GM18508 (cell line): ENCODE results near the gene ATOH8.

Experiments
- ATAC-seq: cut with Tn5 transposase; IDR thresholded peaks from one replicate; pipeline ENCODE4 v1.9.1; 2021; ENCODE audit warnings: moderate number of reproducible peaks; ENCODE audit not compliant: insufficient read depth, unreplicated experiment

Gene ATOH8

GRCh38 chr2:85734942-85735608, 18.7 kb upstream of the ATOH8 start:
- ATAC-seq = no peak

GRCh38 chr2:85735691-85736090, 18.1 kb upstream of the ATOH8 start:
- ATAC-seq = no peak

- no peak for ATAC-seq
These were observed 17.1 kb upstream of the ATOH8 start for GRCh38 chr2:85736456-85737355.

GRCh38 chr2:85737481-85737880, 16.3 kb upstream of the ATOH8 start:
- no peak for ATAC-seq

DNA sequence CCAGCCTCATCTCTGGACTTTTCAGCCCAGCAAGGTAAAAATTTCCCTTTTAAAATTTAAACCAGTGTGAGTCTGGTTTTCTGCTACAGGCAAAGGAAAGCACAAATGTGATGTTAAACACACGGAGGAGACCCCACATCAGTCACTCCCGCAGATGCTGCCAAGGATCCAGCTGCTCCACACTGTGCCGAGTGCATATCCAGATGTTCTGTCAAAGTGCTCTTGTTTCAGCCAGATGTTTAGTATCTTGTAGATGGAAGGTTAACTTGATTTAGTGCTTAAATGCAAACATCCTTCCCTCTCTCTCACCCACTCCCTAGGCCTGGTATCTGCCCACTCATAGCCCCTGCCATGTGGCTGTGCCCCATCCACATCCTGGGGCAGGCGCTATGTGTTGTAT, 15.8 kb upstream of the ATOH8 start:
- ATAC-seq = no peak

- ATAC-seq = no peak
These were observed 13.6 kb upstream of the ATOH8 start for GRCh38 chr2:85740193-85740592.

GRCh38 chr2:85741211-85741832, 12.5 kb upstream of the ATOH8 start:
- ATAC-seq = no peak

- no peak for ATAC-seq
These were observed 11.8 kb upstream of the ATOH8 start for GRCh38 chr2:85741833-85742455.

DNA sequence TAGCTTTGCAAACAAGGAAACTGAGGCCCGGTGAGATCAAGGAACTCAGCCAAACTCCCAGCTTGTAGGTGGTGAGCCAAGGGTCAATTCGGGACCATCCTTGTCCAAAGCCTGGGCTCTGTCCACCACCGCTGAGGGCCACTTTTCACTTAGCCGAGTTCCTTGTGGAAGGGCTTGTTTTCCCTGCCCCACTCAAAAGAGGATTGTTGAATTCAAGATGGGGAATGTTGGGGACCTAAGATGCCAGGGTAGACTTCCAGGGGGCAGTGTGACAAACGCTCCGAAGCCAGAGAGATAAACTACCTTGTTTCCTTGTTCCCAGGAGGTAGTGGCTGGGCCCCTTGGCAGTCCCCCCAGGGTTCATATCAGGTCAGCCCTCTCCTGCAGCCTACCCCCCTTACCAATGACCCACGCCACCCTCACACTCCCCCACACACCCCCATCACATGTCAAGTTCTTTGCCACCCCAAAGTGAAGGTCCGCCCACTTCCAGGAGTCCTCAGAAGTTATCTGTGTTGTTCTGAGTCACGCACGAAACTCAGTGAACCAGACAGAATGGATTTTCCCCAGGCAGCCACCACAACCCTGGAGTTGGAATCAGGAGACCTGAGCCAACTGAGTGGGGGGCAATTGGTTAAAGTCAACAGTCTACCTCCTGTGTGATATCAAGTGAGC, 10.3 kb upstream of the ATOH8 start:
- ATAC-seq = no peak

DNA sequence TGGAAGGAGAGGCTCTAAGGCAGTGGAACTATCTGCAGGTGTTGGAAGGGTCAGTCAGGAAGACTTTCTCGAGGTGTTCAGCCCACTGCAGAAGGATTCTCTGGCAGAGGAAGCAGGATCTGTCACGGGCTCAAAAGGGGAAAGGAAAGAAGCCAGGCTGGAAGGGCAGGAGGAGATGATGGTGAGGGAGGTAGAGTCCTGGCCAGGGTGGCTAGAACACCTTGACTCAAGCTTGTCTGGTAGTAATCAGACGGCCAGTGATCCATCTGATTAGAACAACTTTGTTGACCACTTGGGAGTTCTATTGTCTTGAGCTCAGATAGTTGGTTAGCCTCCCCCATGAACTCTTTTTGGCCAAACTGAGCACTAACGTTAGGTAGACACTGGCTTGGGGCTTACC, 9.7 kb upstream of the ATOH8 start:
- no peak for ATAC-seq

- no peak for ATAC-seq
These were observed 8.8 kb upstream of the ATOH8 start for GRCh38 chr2:85744741-85745601.

- ATAC-seq = no peak
These were observed 8.2 kb upstream of the ATOH8 start for GRCh38 chr2:85745619-85746018.

DNA sequence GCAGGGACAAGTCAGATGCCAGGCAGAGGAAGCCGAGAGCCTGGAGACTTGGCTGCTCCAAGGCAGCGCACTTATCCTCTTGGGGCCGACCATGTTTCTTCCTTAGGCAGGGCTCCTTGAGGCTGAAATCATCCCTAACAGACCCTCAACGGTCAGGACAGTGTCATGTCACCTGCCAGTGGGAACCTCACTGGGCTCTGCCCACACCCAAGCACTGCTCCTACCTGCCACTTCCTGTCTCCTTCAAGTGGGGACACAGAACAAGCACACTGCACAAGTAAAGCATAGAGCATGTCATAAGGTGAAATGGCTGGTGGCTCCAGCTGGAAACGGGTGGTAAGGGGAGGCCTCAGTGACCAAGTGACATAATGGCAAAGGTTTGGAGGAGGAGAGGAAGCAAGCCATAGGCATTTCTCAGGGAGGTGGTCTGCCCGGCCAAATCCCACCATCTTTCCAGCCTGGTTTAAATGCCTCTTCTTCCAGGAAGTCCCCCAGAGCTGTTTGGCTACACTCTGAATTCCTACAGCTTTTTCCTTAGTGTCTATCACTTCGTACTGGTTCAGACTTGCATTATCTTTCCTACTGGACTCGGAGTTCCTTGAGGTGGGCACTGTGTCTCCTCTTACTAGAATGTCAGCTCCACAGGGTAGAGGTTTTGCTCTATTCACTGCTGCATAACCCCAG, 7.3 kb upstream of the ATOH8 start:
- ATAC-seq = no peak

- no peak for ATAC-seq
These were observed 6.3 kb upstream of the ATOH8 start for GRCh38 chr2:85747441-85747840.

- no peak for ATAC-seq
These were observed 5.6 kb upstream of the ATOH8 start for GRCh38 chr2:85748039-85748734.

- ATAC-seq = no peak
These were observed 4.6 kb upstream of the ATOH8 start for GRCh38 chr2:85748985-85749875.
